HG03060 (cell line): ENCODE data around the gene NHSL2.
"Not testable (repeated sequence)": the region's sequence is repeated elsewhere in the genome, so short reads cannot be mapped to it uniquely, and the experiment has no call there.

Source experiments
- ATAC-seq: cut with Tn5 transposase; IDR thresholded peaks from one replicate; pipeline ENCODE4 v1.9.1; 2021; ENCODE audit warnings: low read depth, moderate number of reproducible peaks; ENCODE audit not compliant: unreplicated experiment

NHSL2 gene

GRCh38 chrX:72038868-72039267, 128.2 kb downstream of the NHSL2 start:
- no peak for ATAC-seq

GRCh38 chrX:72040506-72040905, 129.9 kb downstream of the NHSL2 start:
- no peak for ATAC-seq

- no peak for ATAC-seq
Observed at GRCh38 chrX:72041176-72041575, 130.5 kb downstream of the NHSL2 start.

- ATAC-seq = no peak
Observed at GRCh38 chrX:72041871-72042851, 131.5 kb downstream of the NHSL2 start.

- ATAC-seq = no peak
Observed at GRCh38 chrX:72042852-72043248, 132.2 kb downstream of the NHSL2 start.

- ATAC-seq = no peak
Observed at GRCh38 chrX:72043636-72044035, 133.0 kb downstream of the NHSL2 start.

- no peak for ATAC-seq
Observed at GRCh38 chrX:72045141-72045540, 134.5 kb downstream of the NHSL2 start.

GRCh38 chrX:72045552-72046277, 135.1 kb downstream of the NHSL2 start:
- no peak for ATAC-seq

GRCh38 chrX:72046447-72046846, 135.8 kb downstream of the NHSL2 start:
- ATAC-seq = no peak

GRCh38 chrX:72048510-72049455, 138.1 kb downstream of the NHSL2 start:
- no peak for ATAC-seq

- ATAC-seq = no peak
Observed at GRCh38 chrX:72050011-72050410, 139.4 kb downstream of the NHSL2 start.

GRCh38 chrX:72051589-72051988, 140.9 kb downstream of the NHSL2 start:
- no peak for ATAC-seq

GRCh38 chrX:72052415-72053090, 141.9 kb downstream of the NHSL2 start:
- no peak for ATAC-seq

GRCh38 chrX:72053508-72053907, 142.9 kb downstream of the NHSL2 start:
- ATAC-seq = no peak

- no peak for ATAC-seq
Observed at GRCh38 chrX:72054779-72055489, 144.3 kb downstream of the NHSL2 start.

GRCh38 chrX:72057331-72057730, 146.7 kb downstream of the NHSL2 start:
- ATAC-seq = no peak

GRCh38 chrX:72057849-72058248, 147.2 kb downstream of the NHSL2 start:
- no peak for ATAC-seq

GRCh38 chrX:72058346-72058745, 147.7 kb downstream of the NHSL2 start:
- ATAC-seq = not testable (repeated sequence)

GRCh38 chrX:72060196-72060920, 149.7 kb downstream of the NHSL2 start:
- no peak for ATAC-seq
